Kidney (tissue), 22 donors: Measurements from ENCODE around the gene NAA15. TPM values are rescaled to one million over a fixed set of nuclear protein-coding genes. Genes with fewer than 3 reads are reported as not detected.
"Not testable (repeated sequence)": the region's sequence is repeated elsewhere in the genome, so short reads cannot be mapped to it uniquely, and the experiment has no call there.

Experiments
- DNase-seq, 5 donors: peaks; one replicate each; pipeline ENCODE4 v3.0.0-alpha.2; 2013 to 2020
- FAIRE-seq: peaks from 2 replicates; lab custom pipeline; 2012; peaks lifted over from hg19 to GRCh38; lab: Jason Lieb, UNC
- H3K27ac ChIP-seq, 2 donors: one replicate each; pipeline ENCODE4 v1.7.0; 2013; ENCODE audit warnings: low read depth in 2 of 2, low read length in 2 of 2, inconsistent platforms in 1 of 2
- H3K27me3 ChIP-seq: one replicate; pipeline ENCODE4 v1.7.1; 2013; ENCODE audit warnings: low read length, inconsistent platforms; ENCODE audit not compliant: control insufficient read depth, insufficient read depth
- H3K36me3 ChIP-seq, 3 donors: one replicate each; pipeline versions ENCODE4 v1.7.0 to v1.7.1; 2013; ENCODE audit warnings: low read length in 3 of 3, control low read depth in 1 of 3, inconsistent platforms in 1 of 3; ENCODE audit not compliant: insufficient read depth in 3 of 3, control insufficient read depth in 2 of 3
- H3K4me1 ChIP-seq, 3 donors: one replicate each; pipeline versions ENCODE4 v1.7.0 to v1.7.1; 2013; ENCODE audit warnings: low read length in 3 of 3, inconsistent platforms in 1 of 3, low read depth in 1 of 3; ENCODE audit not compliant: control insufficient read depth in 2 of 3, insufficient read depth in 2 of 3
- H3K4me3 ChIP-seq, 3 donors: one replicate each; pipeline versions ENCODE4 v1.7.0 to v1.8.1; 2013; ENCODE audit warnings: low read length in 3 of 3, control low read depth in 1 of 3, inconsistent platforms in 1 of 3
- H3K9ac ChIP-seq, 3 donors: one replicate each; pipeline versions ENCODE4 v1.7.0 to v1.7.1; 2013; ENCODE audit warnings: low read length in 3 of 3, control low read depth in 1 of 3, inconsistent platforms in 1 of 3
- H3K9me3 ChIP-seq, 3 donors: one replicate each; pipeline versions ENCODE4 v1.7.0 to v1.7.1; 2013; ENCODE audit warnings: low read length in 3 of 3, control low read depth in 1 of 3, inconsistent platforms in 1 of 3; ENCODE audit not compliant: control insufficient read depth in 2 of 3, insufficient read depth in 1 of 3
- intact Hi-C: fragments of 100-400 bp; cut with DNase I; formaldehyde crosslinking; loops from one replicate; pipeline ENCODE4 v1.11.1; 2022
- long read RNA-seq, 10 donors: library from polyadenylated mRNA in 1 of 10; unstranded in 1 of 10; transcript quantifications; one replicate each; pipeline ENCODE4 v2.0.0 and lab custom pipeline, GENCODE V29; 2021 to 2026
- polyA plus RNA-seq: library from polyadenylated mRNA; stranded (reverse); fragments of 350-450 nt; fragmentation: Illumina TruSeq; extraction: RNeasy Lipid Tissue Mini Kit (QIAGEN cat#74804); gene quantifications from one replicate; pipeline ENCODE4 v1.2.3, GENCODE V29; 2014; ENCODE audit warnings: low read depth, low replicate concordance; ENCODE audit not compliant: insufficient read depth
- total RNA-seq: library from RNA; stranded (reverse); fragmentation: NEBNext Ultra II Directional; extraction: Animal tissue kit (Norgen Biotek cat#: 25700); gene quantifications from one replicate; pipeline ENCODE4 v1.2.1, GENCODE V29; 2021
- TF ChIP-seq, protein P1 (sequence below): IDR thresholded peaks from 3 replicates; pipeline ENCODE4 v1.5.1; 2012; ENCODE audit warnings: mild to moderate bottlenecking, moderate library complexity, borderline replicate concordance; ENCODE audit not compliant: insufficient read depth; ENCODE audit errors: extremely low read depth
- donor health status: control.
- donor health status: control.
- donor health status: control.
- donor health status: control.
- donor health status: control.
- donor health status: DM: yes; HTN: yes; CAD: no.
- donor health status: Normal renal cell carcinoma (clear cell type).

The NAA15 gene
- total RNA-seq: 38.8 TPM
- 7.0 TPM for polyA plus RNA-seq
- long read RNA-seq, donor 1: 0 reads
- long read RNA-seq, donor 2, full-length matches to known transcripts: 1 of 1 reads
- long read RNA-seq, donor 2, partial matches to known transcripts: 0 of 1 reads
- long read RNA-seq, donor 2, other reads (novel, unspliced or antisense): 0 of 1 reads
- long read RNA-seq, donor 3: 0 reads
- long read RNA-seq, donor 4: 0 reads
- long read RNA-seq, donor 5: 0 reads
- long read RNA-seq, donor 6: 0 reads
- long read RNA-seq, donor 7, partial matches to known transcripts: 17 of 24 reads
- long read RNA-seq, donor 7, other reads (novel, unspliced or antisense): 7 of 24 reads
- long read RNA-seq, donor 8, full-length matches to known transcripts: 2 of 15 reads
- long read RNA-seq, donor 8, partial matches to known transcripts: 13 of 15 reads
- long read RNA-seq, donor 8, other reads (novel, unspliced or antisense): 0 of 15 reads
- long read RNA-seq, donor 9, full-length matches to known transcripts: 2 of 2 reads
- long read RNA-seq, donor 9, partial matches to known transcripts: 0 of 2 reads
- long read RNA-seq, donor 9, other reads (novel, unspliced or antisense): 0 of 2 reads
- long read RNA-seq, donor 10, partial matches to known transcripts: 689 of 733 reads
- long read RNA-seq, donor 10, other reads (novel, unspliced or antisense): 44 of 733 reads

DNA sequence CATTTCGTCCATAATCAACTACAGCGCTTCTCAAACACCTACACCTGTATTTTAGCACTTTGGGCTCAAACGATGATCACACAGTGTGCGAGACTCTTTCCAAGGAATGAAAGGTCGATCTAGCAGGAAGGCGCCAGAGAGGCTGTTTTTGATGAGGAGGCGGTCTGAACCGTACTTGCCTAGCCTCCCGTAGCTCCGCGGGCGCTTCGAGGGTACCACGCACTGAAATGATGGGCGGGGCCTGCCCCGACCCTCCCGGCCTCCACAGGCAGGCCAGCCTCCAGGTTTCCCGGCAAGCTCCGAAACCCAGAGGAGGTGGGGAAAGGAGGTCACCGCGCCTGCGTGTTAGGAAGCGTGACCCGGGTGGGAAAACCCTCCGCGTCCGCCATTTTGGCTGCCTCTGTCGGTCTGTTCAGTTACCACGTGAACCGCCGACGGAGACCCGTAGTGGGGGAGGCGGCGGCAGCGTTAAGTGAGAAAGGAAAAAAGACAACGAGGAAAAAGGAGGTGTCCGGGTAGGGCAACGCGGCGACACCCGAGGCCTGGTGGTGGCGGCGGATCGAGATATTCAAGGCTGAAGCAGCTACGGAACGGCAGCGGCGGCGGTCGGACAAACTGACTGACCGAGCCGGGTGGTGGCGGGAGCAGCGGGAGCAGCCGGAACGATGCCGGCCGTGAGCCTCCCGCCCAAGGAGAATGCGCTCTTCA, at the start of gene NAA15:
Gene NAA15, plus strand, starts transcription at position 393 of the 708 bp plus-strand sequence. Its CDS starts 273 bp downstream, at position 666.
- FAIRE-seq: peak; percentile 68

GRCh38 chr4:139253046-139253445, 48.3 kb upstream of the NAA15 start:
- Histone ChIP-seq H3K27me3 (no peaks in the 10 kb centered on the region), H3K4me1 (no peaks in the 10 kb centered on the region), H3K9me3 (no peaks in the 10 kb centered on the region), H3K27ac (no peak overlapping the region), H3K4me3 (no peak overlapping the region), H3K9ac (no peak overlapping the region), H3K36me3 (no peaks in the 10 kb centered on the region)
- intact Hi-C loops: no loop called here
- TF ChIP-seq, protein P1, sequence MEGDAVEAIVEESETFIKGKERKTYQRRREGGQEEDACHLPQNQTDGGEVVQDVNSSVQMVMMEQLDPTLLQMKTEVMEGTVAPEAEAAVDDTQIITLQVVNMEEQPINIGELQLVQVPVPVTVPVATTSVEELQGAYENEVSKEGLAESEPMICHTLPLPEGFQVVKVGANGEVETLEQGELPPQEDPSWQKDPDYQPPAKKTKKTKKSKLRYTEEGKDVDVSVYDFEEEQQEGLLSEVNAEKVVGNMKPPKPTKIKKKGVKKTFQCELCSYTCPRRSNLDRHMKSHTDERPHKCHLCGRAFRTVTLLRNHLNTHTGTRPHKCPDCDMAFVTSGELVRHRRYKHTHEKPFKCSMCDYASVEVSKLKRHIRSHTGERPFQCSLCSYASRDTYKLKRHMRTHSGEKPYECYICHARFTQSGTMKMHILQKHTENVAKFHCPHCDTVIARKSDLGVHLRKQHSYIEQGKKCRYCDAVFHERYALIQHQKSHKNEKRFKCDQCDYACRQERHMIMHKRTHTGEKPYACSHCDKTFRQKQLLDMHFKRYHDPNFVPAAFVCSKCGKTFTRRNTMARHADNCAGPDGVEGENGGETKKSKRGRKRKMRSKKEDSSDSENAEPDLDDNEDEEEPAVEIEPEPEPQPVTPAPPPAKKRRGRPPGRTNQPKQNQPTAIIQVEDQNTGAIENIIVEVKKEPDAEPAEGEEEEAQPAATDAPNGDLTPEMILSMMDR: no peak
- DNase-seq (no peak), FAIRE-seq (no peak)

More for the DNA sequence above, at the start of gene NAA15:
- intact Hi-C loops: no loop called here
- Histone ChIP-seq H3K9ac (peak within 1 kb of the TSS; percentile 66 to 98 (median 97)), H3K27me3 (no peaks in the 10 kb centered on the region), H3K4me1 (peaks cover 0 to 6% (median 0%) of the 10 kb centered on the region in 3 donors), H3K27ac (peak within 1 kb of the TSS; percentile 94 to 95), H3K9me3 (no peaks in the 10 kb centered on the region), H3K36me3 (no peaks in the 10 kb centered on the region), H3K4me3 (peak within 1 kb of the TSS; percentile 77 to 98 (median 88))
- peak; percentile 98 to 99 (median 99) for DNase-seq
- TF ChIP-seq, protein P1: no peak

GRCh38 chr4:139253713-139254112, 47.6 kb upstream of the NAA15 start:
- H3K36me3 ChIP-seq: no peaks in the 10 kb centered on the region
- H3K27me3 ChIP-seq: no peaks in the 10 kb centered on the region
- no peak overlapping the region for H3K9ac ChIP-seq
- FAIRE-seq: no peak
- intact Hi-C loops: no loop called here
- no peak overlapping the region for H3K27ac ChIP-seq
- H3K4me3 ChIP-seq: no peak overlapping the region
- no peaks in the 10 kb centered on the region for H3K9me3 ChIP-seq
- no peak for DNase-seq
- no peaks in the 10 kb centered on the region for H3K4me1 ChIP-seq
- TF ChIP-seq, protein P1: no peak

DNA sequence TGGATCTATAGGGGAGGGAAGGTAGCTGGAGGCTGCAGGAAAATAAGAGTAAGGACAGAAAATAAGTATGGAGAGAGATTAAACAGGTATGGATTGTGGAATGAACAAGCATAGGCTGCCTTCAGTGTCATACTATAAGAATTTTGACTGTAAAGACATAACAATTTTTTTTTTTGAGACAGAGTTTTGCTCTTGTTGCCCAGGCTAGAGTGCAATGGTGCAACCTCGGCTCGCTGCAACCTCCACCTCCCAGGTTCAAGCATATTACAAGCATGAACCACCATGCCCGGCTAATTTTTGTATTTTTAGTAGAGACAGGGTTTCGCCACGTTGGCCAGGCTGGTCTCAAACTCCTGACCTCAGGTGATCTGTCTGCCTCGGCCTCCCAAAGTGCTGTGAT, 45.7 kb upstream of the NAA15 start:
- DNase-seq, H3K9me3 ChIP-seq, FAIRE-seq, H3K27me3 ChIP-seq, H3K36me3 ChIP-seq, H3K4me1 ChIP-seq, intact Hi-C loops, H3K4me3 ChIP-seq, H3K27ac ChIP-seq, H3K9ac ChIP-seq: not testable (repeated sequence)
